Measurements from ENCODE around the gene CDC123. TPM values are rescaled to one million over a fixed set of nuclear protein-coding genes. Genes with fewer than 3 reads are reported as not detected.

Gene CDC123
- total and polyA plus RNA-seq, 2 of the 4 experiments (the other 2 are of a cell fraction), result 100 to 203 TPM

- in situ Hi-C loops (cut with MboI; ENCODE audit: low sequenced_read_pairs) (no loop called here), intact Hi-C loops (cut with micrococcal nuclease) (loop anchor here (5.0 kb wide), 2 partner anchors 514 to 879 kb away; no protein-coding TSS in a partner anchor), dilution Hi-C loops (cut with HindIII; ENCODE audit: low sequenced_read_pairs, unreplicated experiment) (no loop called here)
- Histone ChIP-seq H3K4me3 (ENCODE audit: insufficient read depth, low read depth, low read length) (no peak overlapping the region), H3K9me1 (ENCODE audit: insufficient read depth, low read length) (no peaks in the 10 kb centered on the region; the same call in 1 of the 2 replicates), H4K91ac (ENCODE audit: insufficient read depth, low read depth, low read length) (no peak overlapping the region), H3K56ac (ENCODE audit: extremely low read depth, insufficient read depth, low read length) (no peak overlapping the region), H2BK15ac (ENCODE audit: low read depth, low read length) (no peak overlapping the region), H2BK5ac (ENCODE audit: low read depth, low read length, poor library complexity, severe bottlenecking) (no peak overlapping the region), H3K4ac (ENCODE audit: low read depth, low read length) (no peak overlapping the region), H3K9ac (ENCODE audit: low read depth, low read length) (no peak overlapping the region), H2AK9ac (replicated peaks; ENCODE audit: low read depth, low read length, poor library complexity) (no peak overlapping the region), H3K18ac (ENCODE audit: low read depth, low read length) (no peak overlapping the region), H2BK20ac (ENCODE audit: low read depth, low read length) (no peak overlapping the region), H3K36me3 (ENCODE audit: control insufficient read depth, insufficient read depth, low read length) (peaks cover 20% of the 10 kb centered on the region), H3K27ac (ENCODE audit: insufficient read depth, low read length) (no peak overlapping the region), H3K14ac (replicated peaks; ENCODE audit: low read depth, low read length) (no peak overlapping the region), H3K4me2 (ENCODE audit: low read depth, low read length) (no peak overlapping the region), H2BK120ac (ENCODE audit: low read depth, low read length) (no peak overlapping the region), H4K5ac (ENCODE audit: low read depth, low read length) (no peak overlapping the region), H3K79me1 (ENCODE audit: low read depth in 1 of 2, low read length in 2 of 2) (peaks cover 17 to 52% of the 10 kb centered on the region in 2 experiments), H4K20me1 (ENCODE audit: insufficient read depth, low read length) (peaks cover 8% of the 10 kb centered on the region; the same call in 1 of the 2 replicates), H3K23ac (ENCODE audit: low read depth, low read length) (no peak overlapping the region), H2AFZ (replicated peaks; ENCODE audit: low read length, poor library complexity) (no peak overlapping the region), H3K9me3 (ENCODE audit: control insufficient read depth, insufficient read depth, low read length) (no peaks in the 10 kb centered on the region), H3K27me3 (ENCODE audit: control insufficient read depth, insufficient read depth, low read length) (no peaks in the 10 kb centered on the region), H3K4me1 (ENCODE audit: control insufficient read depth, insufficient read depth, low read length) (peaks cover 4% of the 10 kb centered on the region; the same call in 1 of the 2 replicates), H2AK5ac (ENCODE audit: low read depth, low read length) (no peak overlapping the region), H4K8ac (ENCODE audit: low read depth in 2 of 2, low read length in 2 of 2) (no peak overlapping the region)
- ATAC-seq (ENCODE audit: low read depth), result no peak
- POLR2A ChIA-PET (ENCODE audit: unreplicated experiment), result no interaction called here
- DNase-seq, result no peak
- TF ChIP-seq CHD1 (IDR thresholded peaks at IDR 0.05; ENCODE audit: low read depth, low read length) (no peak), NFE2L2 (IDR thresholded peaks at IDR 0.05; ENCODE audit: low read depth, low read length) (no peak), MXI1 (IDR thresholded peaks at IDR 0.05; ENCODE audit: borderline replicate concordance, low read depth, low read length) (no peak), RAD21 (IDR thresholded peaks at IDR 0.05; ENCODE audit: low read length) (no peak), RCOR1 (IDR thresholded peaks at IDR 0.05; ENCODE audit: insufficient replicate concordance, low read length) (no peak), FOS (IDR thresholded peaks at IDR 0.05; ENCODE audit: low read depth, low read length) (no peak), SMC3 (IDR thresholded peaks at IDR 0.05; ENCODE audit: low read depth, low read length) (no peak), BHLHE40 (IDR thresholded peaks at IDR 0.05; ENCODE audit: low read depth, low read length) (no peak), CEBPB (IDR thresholded peaks at IDR 0.05; ENCODE audit: low read depth, low read length) (no peak), MAZ (IDR thresholded peaks at IDR 0.05; ENCODE audit: borderline replicate concordance, low read depth, low read length) (no peak), MAFK (IDR thresholded peaks at IDR 0.05; ENCODE audit: low read depth, low read length) (no peak), POLR2A (IDR thresholded peaks at IDR 0.05; ENCODE audit: low read depth, low read length) (no peak), RFX5 (IDR thresholded peaks at IDR 0.05; ENCODE audit: low read depth, low read length) (no peak)
- TF ChIP-seq, protein P1, sequence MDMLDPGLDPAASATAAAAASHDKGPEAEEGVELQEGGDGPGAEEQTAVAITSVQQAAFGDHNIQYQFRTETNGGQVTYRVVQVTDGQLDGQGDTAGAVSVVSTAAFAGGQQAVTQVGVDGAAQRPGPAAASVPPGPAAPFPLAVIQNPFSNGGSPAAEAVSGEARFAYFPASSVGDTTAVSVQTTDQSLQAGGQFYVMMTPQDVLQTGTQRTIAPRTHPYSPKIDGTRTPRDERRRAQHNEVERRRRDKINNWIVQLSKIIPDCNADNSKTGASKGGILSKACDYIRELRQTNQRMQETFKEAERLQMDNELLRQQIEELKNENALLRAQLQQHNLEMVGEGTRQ (IDR thresholded peaks at IDR 0.05; ENCODE audit: low read depth, low read length), result no peak
- TF ChIP-seq, protein P2, sequence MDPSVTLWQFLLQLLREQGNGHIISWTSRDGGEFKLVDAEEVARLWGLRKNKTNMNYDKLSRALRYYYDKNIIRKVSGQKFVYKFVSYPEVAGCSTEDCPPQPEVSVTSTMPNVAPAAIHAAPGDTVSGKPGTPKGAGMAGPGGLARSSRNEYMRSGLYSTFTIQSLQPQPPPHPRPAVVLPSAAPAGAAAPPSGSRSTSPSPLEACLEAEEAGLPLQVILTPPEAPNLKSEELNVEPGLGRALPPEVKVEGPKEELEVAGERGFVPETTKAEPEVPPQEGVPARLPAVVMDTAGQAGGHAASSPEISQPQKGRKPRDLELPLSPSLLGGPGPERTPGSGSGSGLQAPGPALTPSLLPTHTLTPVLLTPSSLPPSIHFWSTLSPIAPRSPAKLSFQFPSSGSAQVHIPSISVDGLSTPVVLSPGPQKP (IDR thresholded peaks at IDR 0.05; ENCODE audit: borderline replicate concordance, low read depth, low read length), result no peak
- TF ChIP-seq, protein P3, sequence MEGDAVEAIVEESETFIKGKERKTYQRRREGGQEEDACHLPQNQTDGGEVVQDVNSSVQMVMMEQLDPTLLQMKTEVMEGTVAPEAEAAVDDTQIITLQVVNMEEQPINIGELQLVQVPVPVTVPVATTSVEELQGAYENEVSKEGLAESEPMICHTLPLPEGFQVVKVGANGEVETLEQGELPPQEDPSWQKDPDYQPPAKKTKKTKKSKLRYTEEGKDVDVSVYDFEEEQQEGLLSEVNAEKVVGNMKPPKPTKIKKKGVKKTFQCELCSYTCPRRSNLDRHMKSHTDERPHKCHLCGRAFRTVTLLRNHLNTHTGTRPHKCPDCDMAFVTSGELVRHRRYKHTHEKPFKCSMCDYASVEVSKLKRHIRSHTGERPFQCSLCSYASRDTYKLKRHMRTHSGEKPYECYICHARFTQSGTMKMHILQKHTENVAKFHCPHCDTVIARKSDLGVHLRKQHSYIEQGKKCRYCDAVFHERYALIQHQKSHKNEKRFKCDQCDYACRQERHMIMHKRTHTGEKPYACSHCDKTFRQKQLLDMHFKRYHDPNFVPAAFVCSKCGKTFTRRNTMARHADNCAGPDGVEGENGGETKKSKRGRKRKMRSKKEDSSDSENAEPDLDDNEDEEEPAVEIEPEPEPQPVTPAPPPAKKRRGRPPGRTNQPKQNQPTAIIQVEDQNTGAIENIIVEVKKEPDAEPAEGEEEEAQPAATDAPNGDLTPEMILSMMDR (conservative IDR thresholded peaks at IDR 0.05; ENCODE audit: low read depth, low read length), result no peak
- no TSS peak for BruUV-seq (replicated peaks)
- CTCF ChIA-PET, result interaction anchor here (0.6 kb wide), 1 partner anchor 848 kb away, joined by 3 read pairs; no protein-coding TSS in a partner anchor
- no CpG with 5 or more reads among the region's 2 CpGs for WGBS, 2 experiments (ENCODE audit: extremely low coverage in 2 of 2, insufficient read length in 1 of 2)
These were observed 2.2 kb downstream of the CDC123 start for GRCh38 chr10:12198156-12198555.

All from IMR-90 (cell line).